HepG2 (cell line): Measurements from ENCODE around the gene HIGD1C. TPM values are rescaled to one million over a fixed set of nuclear protein-coding genes. Genes with fewer than 3 reads are reported as not detected.

Experiments used
- ARID3A ChIP-seq: IDR thresholded peaks from 2 replicates; pipeline ENCODE4 v1.6.1; 2012; ENCODE audit warnings: low read depth, low read length, improper control_type of control experiment
- ATF4 ChIP-seq, 2 experiments: fragments of 450-650 bp in 1 of 2; sonication (generic) in 1 of 2; formaldehyde crosslinking; IDR thresholded peaks; 2 replicates each; pipeline versions ENCODE4 v1.5.0 to v1.8.0; 2020 to 2022; ENCODE audit warnings: mild to moderate bottlenecking in 1 of 2, missing genetic modification reagents in 1 of 2
- ATF7 ChIP-seq, 2 experiments: fragments of 450-650 bp in 1 of 2; sonication (generic) in 1 of 2; formaldehyde crosslinking in 1 of 2; IDR thresholded peaks; 2 replicates each; pipeline versions ENCODE4 v1.4.0 to v1.6.1; 2016 to 2020; ENCODE audit warnings: antibody characterized with exemption in 1 of 2, mild to moderate bottlenecking in 1 of 2, missing genetic modification reagents in 1 of 2
- CREB1 ChIP-seq, 2 experiments: fragments of 450-650 bp in 1 of 2; IDR thresholded peaks; 2 replicates each; pipeline ENCODE4 v1.6.1; 2016 to 2017; ENCODE audit warnings: control low read depth in 1 of 2, mild to moderate bottlenecking in 1 of 2, missing compliant biosample characterization in 1 of 2, missing genetic modification characterization in 1 of 2
- FOXK1 ChIP-seq: sonication (generic); formaldehyde crosslinking; IDR thresholded peaks from 2 replicates; pipeline ENCODE4 v1.4.0; 2020; ENCODE audit warnings: low read depth, missing genetic modification reagents, borderline replicate concordance
- HMG20A ChIP-seq: IDR thresholded peaks from 2 replicates; pipeline ENCODE4 v1.6.1; 2016; ENCODE audit warnings: borderline replicate concordance
- HMG20B ChIP-seq: conservative IDR thresholded peaks from 2 replicates; pipeline ENCODE4 v1.6.1; 2016; ENCODE audit warnings: missing genetic modification reagents, missing compliant biosample characterization
- MED1 ChIP-seq: sonication (generic); formaldehyde crosslinking; IDR thresholded peaks from 2 replicates; pipeline ENCODE4 v1.4.0; 2020; ENCODE audit warnings: missing genetic modification reagents
- MLXIP ChIP-seq: sonication (generic); formaldehyde crosslinking; IDR thresholded peaks from 2 replicates; pipeline ENCODE4 v1.9.0; 2021; ENCODE audit warnings: missing genetic modification reagents, borderline replicate concordance
- NR2C2 ChIP-seq: sonication (generic); formaldehyde crosslinking; IDR thresholded peaks from 2 replicates; pipeline ENCODE4 v1.4.0; 2020; ENCODE audit warnings: missing genetic modification reagents, mild to moderate bottlenecking, moderate library complexity, borderline replicate concordance
- NR2F6 ChIP-seq, 2 experiments: IDR thresholded peaks; 2 replicates each; pipeline ENCODE4 v1.6.1; 2016; ENCODE audit warnings: antibody characterized with exemption in 1 of 2, mild to moderate bottlenecking in 1 of 2
- PHF21A ChIP-seq: sonication (generic); formaldehyde crosslinking; IDR thresholded peaks from 2 replicates; pipeline ENCODE4 v1.5.0; 2020; ENCODE audit warnings: mild to moderate bottlenecking, missing genetic modification reagents
- PRDM10 ChIP-seq: sonication (generic); formaldehyde crosslinking; IDR thresholded peaks from 2 replicates; pipeline ENCODE4 v1.4.0; 2020; ENCODE audit warnings: low read depth, missing genetic modification reagents
- RARA ChIP-seq: IDR thresholded peaks from 2 replicates; pipeline ENCODE4 v1.6.1; 2016; ENCODE audit warnings: missing genetic modification reagents, missing compliant biosample characterization
- SOX5 ChIP-seq: IDR thresholded peaks from 2 replicates; pipeline ENCODE4 v1.6.1; 2016; ENCODE audit warnings: borderline replicate concordance
- ZBTB25 ChIP-seq: IDR thresholded peaks from 2 replicates; pipeline ENCODE4 v1.6.1; 2018; ENCODE audit warnings: missing genetic modification reagents
- ZNF337 ChIP-seq: sonication (generic); formaldehyde crosslinking; IDR thresholded peaks from 2 replicates; pipeline ENCODE4 v1.5.1; 2020; ENCODE audit warnings: missing genetic modification reagents, low read depth, mild to moderate bottlenecking, borderline replicate concordance
- polyA plus RNA-seq, 8 experiments: library from polyadenylated mRNA; depleted of rRNA in 3 of 8; stranded (reverse) in 7 of 8; unstranded in 1 of 8; fragments of >200 nt; fragmentation: Illumina TruSeq in 4 of 8; extraction: Trizol in 4 of 8; gene quantifications; 2 replicates each; pipeline versions ENCODE4 v1.2.1 to v1.2.3, GENCODE V29; 2011 to 2016; ENCODE audit warnings: low read depth in 4 of 8, missing spikeins in 1 of 8, mixed read lengths in 1 of 8; ENCODE audit not compliant: insufficient read depth in 1 of 8
- total RNA-seq, 5 experiments: library from RNA; depleted of rRNA; stranded (reverse); fragments of >200 nt; fragmentation: Illumina TruSeq; extraction: Trizol; gene quantifications; 2 replicates each; pipeline ENCODE4 v1.2.3, GENCODE V29; 2016; ENCODE audit warnings: low read depth in 1 of 5

The HIGD1C gene
- total and polyA plus RNA-seq, 2 of the 13 experiments (the other 11 are each of a cell fraction or from before 2014, with no cell fraction given): not detected

- peak; percentile 42; the same call in 1 of the 2 replicates for TF ChIP-seq NR2C2 (CRISPR knock-in tag)
- peak; percentile 43; the same call in 1 of the 2 replicates for TF ChIP-seq RARA (CRISPR knock-in tag)
- TF ChIP-seq MED1: peak; percentile 60; the same call in 1 of the 2 replicates
- TF ChIP-seq NR2F6 (IDR thresholded peaks at IDR 0.05): 0 out of 2 replicates have a peak, but pooled peaks have one; percentile 18
- peak; percentile 65 for TF ChIP-seq NR2F6 (CRISPR knock-in tag; IDR thresholded peaks at IDR 0.05)
- peak; percentile 32; the same call in 1 of the 2 replicates for TF ChIP-seq HMG20B (CRISPR knock-in tag)
- peak; percentile 79; the same call in 1 of the 2 replicates for TF ChIP-seq SOX5
- TF ChIP-seq HMG20A (CRISPR knock-in tag): peak; percentile 79; the same call in 1 of the 2 replicates
- peak; percentile 2; the same call in 1 of the 2 replicates for TF ChIP-seq ATF7 (IDR thresholded peaks at IDR 0.05)
- TF ChIP-seq ATF7 (CRISPR knock-in tag; IDR thresholded peaks at IDR 0.05): no peak
- no peak for TF ChIP-seq ZNF337 (CRISPR knock-in tag)
- TF ChIP-seq PHF21A (CRISPR knock-in tag): peak; percentile 50; the same call in 1 of the 2 replicates
- peak; percentile 80; the same call in 1 of the 2 replicates for TF ChIP-seq PRDM10 (CRISPR knock-in tag)
- TF ChIP-seq ATF4 (CRISPR knock-in tag; IDR thresholded peaks at IDR 0.05): peak in 1 of 2 experiments; percentile 95; a peak in 2 of 4 replicates
- no peak for TF ChIP-seq CREB1 (IDR thresholded peaks at IDR 0.05)
- TF ChIP-seq CREB1 (CRISPR knock-in tag; IDR thresholded peaks at IDR 0.05): peak; percentile 69; the same call in 1 of the 2 replicates
- peak; percentile 34; the same call in 1 of the 2 replicates for TF ChIP-seq FOXK1 (CRISPR knock-in tag)
- peak; percentile 63; the same call in 1 of the 2 replicates for TF ChIP-seq ZBTB25
- peak; percentile 60; the same call in 1 of the 2 replicates for TF ChIP-seq ARID3A
- TF ChIP-seq MLXIP: no peak
These were observed 19.5 kb upstream of the HIGD1C start (continued) for GRCh38 chr12:50932787-50933280.
